Measurements from ENCODE around the gene EXOC1L.

EXOC1L gene

DNA sequence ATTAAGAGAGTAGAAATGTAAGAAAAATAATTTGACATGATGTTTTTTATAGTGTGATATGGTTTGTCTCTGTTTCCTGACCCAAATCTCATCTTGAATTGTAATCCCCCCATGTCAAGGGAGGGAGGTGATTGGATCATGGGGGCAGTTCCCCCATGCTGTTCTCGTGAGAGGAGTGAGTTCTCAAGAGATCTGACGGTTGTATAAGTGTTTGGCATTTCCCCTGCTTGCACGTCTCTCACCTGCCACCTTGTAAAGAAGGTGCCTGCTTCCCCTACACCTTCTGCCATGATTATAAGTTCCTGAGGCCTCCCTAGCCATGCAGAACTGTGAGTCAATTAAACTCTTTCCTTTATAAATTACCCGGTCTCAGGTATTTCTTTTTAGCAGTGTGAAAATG, 34.8 kb upstream of the EXOC1L start:
- H3K4me3 ChIP-seq (ENCODE audit: low read depth in 1 of 2, low read length in 1 of 2), result no peak overlapping the region
- TF ChIP-seq, protein P1, sequence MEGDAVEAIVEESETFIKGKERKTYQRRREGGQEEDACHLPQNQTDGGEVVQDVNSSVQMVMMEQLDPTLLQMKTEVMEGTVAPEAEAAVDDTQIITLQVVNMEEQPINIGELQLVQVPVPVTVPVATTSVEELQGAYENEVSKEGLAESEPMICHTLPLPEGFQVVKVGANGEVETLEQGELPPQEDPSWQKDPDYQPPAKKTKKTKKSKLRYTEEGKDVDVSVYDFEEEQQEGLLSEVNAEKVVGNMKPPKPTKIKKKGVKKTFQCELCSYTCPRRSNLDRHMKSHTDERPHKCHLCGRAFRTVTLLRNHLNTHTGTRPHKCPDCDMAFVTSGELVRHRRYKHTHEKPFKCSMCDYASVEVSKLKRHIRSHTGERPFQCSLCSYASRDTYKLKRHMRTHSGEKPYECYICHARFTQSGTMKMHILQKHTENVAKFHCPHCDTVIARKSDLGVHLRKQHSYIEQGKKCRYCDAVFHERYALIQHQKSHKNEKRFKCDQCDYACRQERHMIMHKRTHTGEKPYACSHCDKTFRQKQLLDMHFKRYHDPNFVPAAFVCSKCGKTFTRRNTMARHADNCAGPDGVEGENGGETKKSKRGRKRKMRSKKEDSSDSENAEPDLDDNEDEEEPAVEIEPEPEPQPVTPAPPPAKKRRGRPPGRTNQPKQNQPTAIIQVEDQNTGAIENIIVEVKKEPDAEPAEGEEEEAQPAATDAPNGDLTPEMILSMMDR (IDR thresholded peaks at IDR 0.05), result no peak
- no peaks in the 10 kb centered on the region for H3K4me1 ChIP-seq (ENCODE audit: control insufficient read depth in 1 of 2, insufficient read depth in 1 of 2, low read depth in 1 of 2, low read length in 1 of 2)
- no peaks in the 10 kb centered on the region for H3K36me3 ChIP-seq
- no peak overlapping the region for H3K27ac ChIP-seq
- no peaks in the 10 kb centered on the region for H3K9me3 ChIP-seq
- peaks cover 14% of the 10 kb centered on the region for H3K27me3 ChIP-seq

DNA sequence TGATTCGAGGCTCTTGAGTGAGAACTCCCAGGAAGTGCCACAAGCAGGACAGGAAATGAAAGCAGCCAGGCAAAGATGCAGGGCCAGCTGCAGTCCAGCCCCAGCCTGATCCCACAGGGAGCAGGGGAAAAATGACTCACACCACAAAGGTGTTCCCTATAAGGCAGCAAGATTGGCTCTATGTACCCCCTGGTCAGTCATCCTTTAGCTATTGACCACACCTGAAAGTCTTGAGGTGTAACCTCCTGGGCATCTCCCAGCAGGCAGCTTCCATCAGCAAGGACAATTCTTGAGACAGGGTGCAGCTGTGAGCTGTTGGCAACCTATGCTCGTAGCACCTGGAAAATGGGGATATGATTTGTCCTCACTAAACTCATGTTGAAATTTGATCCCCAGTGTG, 27.9 kb upstream of the EXOC1L start:
- H3K36me3 ChIP-seq, result no peaks in the 10 kb centered on the region
- TF ChIP-seq, protein P1 (IDR thresholded peaks at IDR 0.05), result no peak
- peaks cover 68% of the 10 kb centered on the region for H3K27me3 ChIP-seq
- no peak overlapping the region for H3K4me3 ChIP-seq (ENCODE audit: low read depth in 1 of 2, low read length in 1 of 2)
- no peaks in the 10 kb centered on the region for H3K4me1 ChIP-seq (ENCODE audit: control insufficient read depth in 1 of 2, insufficient read depth in 1 of 2, low read depth in 1 of 2, low read length in 1 of 2)
- H3K9me3 ChIP-seq, result no peaks in the 10 kb centered on the region
- no peak overlapping the region for H3K27ac ChIP-seq

DNA sequence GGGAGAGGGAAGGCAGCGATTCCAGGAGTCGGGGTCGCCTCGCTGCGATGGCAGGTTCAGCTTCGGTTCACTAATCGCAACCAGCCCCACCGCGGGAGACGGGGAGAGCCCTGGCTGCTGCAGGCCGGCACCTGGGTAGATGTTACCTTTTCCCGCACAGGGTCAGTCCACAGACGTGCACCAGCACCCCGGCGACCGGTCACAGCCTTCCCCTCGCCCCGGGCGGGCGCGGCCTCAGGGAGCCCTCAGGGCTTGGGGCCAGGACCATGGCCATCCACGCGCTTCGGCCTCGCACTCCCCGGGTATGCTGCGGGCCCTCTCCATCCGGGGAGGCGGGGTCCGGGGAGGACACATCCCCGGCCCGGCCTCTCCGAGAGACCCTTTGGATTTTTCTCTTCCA, 26.1 kb upstream of the EXOC1L start:
- Histone ChIP-seq H3K9me3 (no peaks in the 10 kb centered on the region), H3K4me3 (ENCODE audit: low read depth in 1 of 2, low read length in 1 of 2) (no peak overlapping the region), H3K4me1 (ENCODE audit: control insufficient read depth in 1 of 2, insufficient read depth in 1 of 2, low read depth in 1 of 2, low read length in 1 of 2) (no peaks in the 10 kb centered on the region), H3K27ac (no peak overlapping the region), H3K36me3 (no peaks in the 10 kb centered on the region), H3K27me3 (peaks cover 56% of the 10 kb centered on the region)
- TF ChIP-seq, protein P1 (IDR thresholded peaks at IDR 0.05), result no peak

DNA sequence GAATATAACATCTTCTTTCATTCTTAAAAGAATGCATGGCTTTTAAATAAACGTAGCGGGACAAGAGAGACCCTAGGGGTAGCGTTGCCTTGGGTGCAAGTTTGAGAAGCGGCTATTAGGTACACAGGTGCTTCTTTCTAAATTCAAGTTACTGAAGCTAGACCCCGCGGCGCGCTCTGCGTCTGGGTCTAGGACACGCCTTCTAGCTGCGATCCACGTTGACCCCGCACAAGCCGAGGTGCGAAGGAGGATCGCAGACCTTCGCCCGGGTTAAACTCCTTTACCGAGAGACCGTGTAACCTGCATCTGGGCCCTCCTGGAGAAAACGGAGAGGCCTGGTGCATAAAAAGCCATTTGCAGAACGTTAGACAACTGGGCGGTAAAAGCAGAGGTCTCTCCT, 25.5 kb upstream of the EXOC1L start:
- Histone ChIP-seq H3K4me3 (ENCODE audit: low read depth in 1 of 2, low read length in 1 of 2) (no peak overlapping the region), H3K27me3 (peaks cover 56% of the 10 kb centered on the region), H3K27ac (no peak overlapping the region), H3K4me1 (ENCODE audit: control insufficient read depth in 1 of 2, insufficient read depth in 1 of 2, low read depth in 1 of 2, low read length in 1 of 2) (no peaks in the 10 kb centered on the region), H3K9me3 (no peaks in the 10 kb centered on the region), H3K36me3 (no peaks in the 10 kb centered on the region)
- TF ChIP-seq, protein P1 (IDR thresholded peaks at IDR 0.05), result no peak

DNA sequence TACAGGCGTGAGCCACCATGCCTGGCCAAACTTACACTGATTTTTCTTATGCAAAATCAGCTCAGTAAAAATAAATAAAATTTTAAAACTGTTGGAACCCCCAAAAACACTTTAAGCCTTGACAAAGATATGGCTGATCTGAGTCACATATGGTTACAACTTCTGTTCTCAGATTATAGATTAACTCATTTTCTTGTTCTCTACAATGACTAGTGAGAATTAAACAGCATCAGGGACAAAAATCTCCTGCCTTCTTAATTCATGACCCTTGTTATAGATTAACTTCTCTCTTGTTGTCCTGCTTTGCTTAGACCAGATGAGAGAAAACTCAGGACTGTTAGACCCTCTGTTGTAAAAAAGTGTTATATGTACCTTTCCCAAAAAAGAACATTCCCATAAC, 24.2 kb upstream of the EXOC1L start:
- H3K27me3 ChIP-seq, result peaks cover 56% of the 10 kb centered on the region

More for the DNA sequence above, 24.2 kb upstream of the EXOC1L start:
- H3K36me3 ChIP-seq, result no peaks in the 10 kb centered on the region
- H3K27ac ChIP-seq, result no peak overlapping the region
- TF ChIP-seq, protein P1 (IDR thresholded peaks at IDR 0.05), result no peak
- no peaks in the 10 kb centered on the region for H3K9me3 ChIP-seq
- H3K4me3 ChIP-seq (ENCODE audit: low read depth in 1 of 2, low read length in 1 of 2), result no peak overlapping the region
- H3K4me1 ChIP-seq (ENCODE audit: control insufficient read depth in 1 of 2, insufficient read depth in 1 of 2, low read depth in 1 of 2, low read length in 1 of 2), result no peaks in the 10 kb centered on the region

Data from neutrophil (primary cell).